Jurkat, Clone E6-1 (cell line): ENCODE results near the gene PCDH19.

Experiments
- DNase-seq: peaks from one replicate; pipeline ENCODE4 v3.0.0-alpha.2; 2011; ENCODE audit warnings: low read depth, low spot score
- H3K4me3 ChIP-seq: 2 replicates; pipeline ENCODE4 v1.5.1; 2011; ENCODE audit warnings: mild to moderate bottlenecking, low read length, control low read depth, moderate library complexity

Gene PCDH19

DNA sequence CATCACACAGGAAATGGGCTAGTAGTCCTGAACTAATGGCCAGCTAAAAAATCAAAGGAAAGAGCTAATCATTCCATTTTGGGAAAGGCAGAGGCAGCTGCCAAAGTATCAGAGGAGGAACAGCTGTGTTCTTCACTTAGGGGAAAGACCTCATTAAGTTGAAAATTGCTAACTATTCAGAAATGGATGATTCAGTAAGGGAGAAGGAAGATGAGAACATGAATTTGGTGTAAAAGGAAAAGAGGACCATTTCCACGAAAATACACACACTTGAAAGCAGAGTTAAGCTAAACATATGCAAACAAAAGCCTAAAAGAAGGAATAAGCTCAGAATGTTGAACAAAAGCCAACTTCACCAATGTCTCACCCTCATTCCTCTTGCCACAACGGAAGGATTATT is 90.4 kb downstream of the PCDH19 start:
- H3K4me3 ChIP-seq, result no peak overlapping the region
- DNase-seq, result no peak

DNA sequence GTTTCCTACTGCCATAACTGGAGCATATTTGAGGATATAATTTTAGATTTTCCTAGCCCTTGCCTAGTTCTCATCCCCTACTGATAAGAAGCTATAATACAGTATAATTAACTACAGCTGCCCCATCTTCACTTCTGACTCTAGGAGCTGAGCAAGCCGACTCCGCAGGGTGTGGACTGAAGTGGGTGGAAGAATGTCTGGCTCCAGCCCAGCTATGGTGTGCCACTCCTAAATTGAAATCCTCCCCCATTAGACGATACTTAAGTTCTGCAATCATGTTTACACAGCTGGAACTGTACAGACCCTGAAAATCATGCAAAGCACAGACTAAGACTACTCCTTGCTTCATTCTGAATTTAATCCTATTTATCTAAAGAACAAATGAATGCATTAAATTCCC is 93.1 kb downstream of the PCDH19 start:
- no peak for DNase-seq
- H3K4me3 ChIP-seq, result no peak overlapping the region

DNA sequence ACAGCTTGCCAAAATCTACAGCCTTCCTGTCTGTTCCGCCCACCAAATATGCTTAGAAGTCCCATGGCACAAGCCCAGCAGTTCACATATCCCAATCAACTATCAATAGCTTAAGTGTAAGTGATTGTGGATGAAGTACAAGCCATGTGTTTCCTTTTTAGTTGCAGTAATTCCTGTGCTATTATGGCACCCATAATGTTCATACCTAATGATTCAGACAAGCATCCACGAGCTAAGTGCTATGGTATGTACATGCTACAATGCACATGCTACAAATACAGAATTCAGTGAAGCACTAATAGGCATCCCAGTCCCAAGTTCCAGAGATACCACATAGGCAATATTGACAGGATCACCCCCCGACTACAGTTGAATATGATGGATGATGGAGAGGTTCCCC is 94.5 kb downstream of the PCDH19 start:
- H3K4me3 ChIP-seq, result no peak overlapping the region
- no peak for DNase-seq

DNA sequence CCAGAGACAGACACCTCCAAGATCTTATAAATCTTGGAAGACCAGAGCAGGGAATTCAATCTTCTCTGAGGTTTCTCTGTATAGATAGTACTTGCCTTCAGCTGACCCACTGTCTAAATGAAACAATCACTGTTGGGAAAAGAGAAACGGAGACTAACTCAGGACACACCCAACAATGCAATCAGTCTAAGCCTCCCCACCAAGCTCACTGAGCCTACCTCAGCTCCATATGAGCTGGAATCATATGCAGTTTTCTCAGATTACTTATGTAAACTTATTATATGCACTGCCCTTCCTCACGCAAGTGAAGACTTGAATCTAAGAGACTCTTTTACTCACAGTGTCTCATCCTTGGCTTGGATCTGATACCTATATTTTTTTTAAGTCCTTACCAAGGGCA is 110.5 kb downstream of the PCDH19 start:
- no peak for DNase-seq
- H3K4me3 ChIP-seq, result no peak overlapping the region

DNA sequence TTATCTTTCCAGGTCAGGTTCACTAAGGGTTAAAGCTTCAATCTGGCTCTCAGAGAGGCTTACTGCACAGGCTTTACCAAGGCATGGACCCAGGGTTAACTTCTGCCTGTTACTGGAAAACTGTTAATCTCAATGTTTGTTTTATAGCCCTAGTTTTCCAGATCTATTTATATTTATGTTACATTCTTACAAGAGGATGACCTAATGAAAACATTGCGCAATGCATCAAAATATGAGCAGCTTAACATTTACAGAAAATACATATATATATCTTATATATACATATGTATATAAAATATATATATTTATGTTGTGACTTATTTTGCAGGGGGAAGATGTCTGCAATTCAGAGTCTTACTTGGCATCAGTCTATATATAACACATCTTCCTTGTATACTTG is 112.3 kb downstream of the PCDH19 start:
- no peak for DNase-seq
- no peak overlapping the region for H3K4me3 ChIP-seq

DNA sequence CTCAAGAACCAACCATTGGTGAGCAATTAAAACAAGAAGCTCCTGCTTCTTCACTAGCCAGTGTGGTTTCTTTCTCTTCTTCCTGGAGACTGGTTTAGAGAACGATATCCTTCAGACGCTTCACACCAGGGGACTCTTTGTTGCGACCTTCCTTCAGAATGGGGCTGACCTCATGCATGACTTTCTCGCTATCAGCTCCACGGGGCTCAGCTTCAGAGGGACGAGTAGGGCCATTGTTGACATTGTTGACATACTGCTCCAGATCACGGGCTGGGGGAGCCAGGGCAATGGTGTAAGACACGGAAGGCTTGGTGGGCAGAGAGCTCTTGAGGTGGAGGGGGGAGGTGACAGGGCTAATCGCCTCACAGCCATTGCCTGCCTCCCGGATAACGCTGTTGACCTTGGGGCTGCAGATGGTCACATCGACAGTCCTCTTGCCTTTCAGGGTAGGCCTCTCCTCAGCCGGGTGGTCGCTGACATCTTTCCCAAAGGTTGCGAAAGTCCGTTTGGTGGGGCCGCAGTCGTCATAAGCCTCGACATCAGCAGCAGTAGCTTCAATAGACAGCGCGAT is 113.8 kb downstream of the PCDH19 start:
- DNase-seq, result no peak
- H3K4me3 ChIP-seq, result no peak overlapping the region

DNA sequence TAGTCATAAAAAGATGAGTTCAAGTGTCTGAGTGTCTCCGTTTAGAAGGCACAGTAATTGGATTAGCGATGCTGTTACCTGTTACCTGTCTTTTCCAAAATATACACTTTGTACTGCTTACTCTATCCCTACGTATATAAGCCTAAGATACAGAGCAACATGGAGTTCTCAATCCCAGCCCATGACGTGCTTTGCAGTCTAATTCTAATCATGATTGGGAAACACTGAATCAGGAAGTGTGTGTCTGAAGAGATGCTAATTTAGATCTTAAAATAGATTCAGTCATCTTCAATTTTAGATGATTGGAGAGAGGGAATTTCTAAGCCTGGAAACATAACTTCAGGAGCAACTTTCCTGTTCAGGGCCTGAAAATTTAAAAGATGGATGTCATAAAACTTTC is 115.1 kb downstream of the PCDH19 start:
- DNase-seq, result no peak
- no peak overlapping the region for H3K4me3 ChIP-seq

DNA sequence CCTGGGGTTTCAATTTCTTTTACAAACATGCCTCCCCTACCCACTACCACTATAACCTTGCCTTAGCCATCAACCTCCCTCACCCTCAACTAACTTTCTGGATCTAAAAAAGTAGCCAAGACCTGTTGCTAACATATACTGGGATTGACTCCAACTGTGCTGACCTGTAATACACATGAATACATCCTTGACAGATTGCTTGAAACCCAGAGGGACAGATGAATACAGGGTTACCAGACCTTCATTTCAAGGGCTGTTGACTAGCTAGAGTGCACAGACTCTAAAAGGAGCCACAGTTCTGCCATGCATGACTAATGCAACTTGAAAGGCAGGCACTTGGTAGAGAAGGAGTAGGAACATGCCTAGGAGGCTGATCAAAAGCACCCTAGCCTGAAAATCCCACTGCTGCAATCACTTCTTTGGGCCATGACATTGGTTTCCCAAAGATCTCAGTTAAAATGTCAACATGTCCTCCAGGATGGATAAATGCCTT is 121.0 kb downstream of the PCDH19 start:
- no peak overlapping the region for H3K4me3 ChIP-seq
- no peak for DNase-seq

DNA sequence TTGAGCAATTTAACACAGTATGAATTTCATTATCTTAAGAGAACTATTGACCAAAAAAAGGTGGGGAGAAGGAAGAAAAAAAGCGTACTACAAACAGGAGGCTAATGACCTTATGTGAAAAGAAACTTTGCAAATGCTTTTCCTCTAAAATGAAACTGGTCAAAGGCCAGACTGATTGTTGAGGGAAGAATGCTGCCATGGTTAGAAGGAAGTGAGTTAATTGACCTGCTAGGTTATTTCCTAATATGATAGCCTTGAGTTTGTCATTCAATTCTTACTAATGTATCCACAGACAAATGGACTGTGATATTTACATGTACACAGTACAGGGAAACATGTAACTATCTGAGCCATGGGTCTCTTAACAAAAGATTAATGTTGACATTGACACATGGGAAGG is 132.8 kb downstream of the PCDH19 start:
- no peak overlapping the region for H3K4me3 ChIP-seq
- DNase-seq, result no peak

DNA sequence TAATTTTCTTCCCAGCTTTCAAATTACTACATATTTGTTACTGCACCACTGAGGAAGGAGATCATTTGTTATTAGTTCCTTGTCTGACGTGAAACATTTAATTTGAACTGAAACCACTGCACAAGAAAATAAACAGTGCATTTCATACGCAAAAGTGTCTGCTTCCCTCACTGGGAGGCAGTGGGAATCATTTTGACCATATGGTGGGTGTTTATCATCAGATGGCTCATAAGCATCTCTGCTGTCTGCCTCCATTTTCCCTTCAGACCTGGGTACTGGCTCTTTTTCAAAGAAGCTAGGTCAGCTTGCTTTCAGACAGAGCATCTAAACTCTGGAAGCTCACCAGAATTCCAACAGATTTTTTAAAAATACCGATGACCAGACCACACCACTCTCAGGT is 135.2 kb downstream of the PCDH19 start:
- no peak overlapping the region for H3K4me3 ChIP-seq
- no peak for DNase-seq

DNA sequence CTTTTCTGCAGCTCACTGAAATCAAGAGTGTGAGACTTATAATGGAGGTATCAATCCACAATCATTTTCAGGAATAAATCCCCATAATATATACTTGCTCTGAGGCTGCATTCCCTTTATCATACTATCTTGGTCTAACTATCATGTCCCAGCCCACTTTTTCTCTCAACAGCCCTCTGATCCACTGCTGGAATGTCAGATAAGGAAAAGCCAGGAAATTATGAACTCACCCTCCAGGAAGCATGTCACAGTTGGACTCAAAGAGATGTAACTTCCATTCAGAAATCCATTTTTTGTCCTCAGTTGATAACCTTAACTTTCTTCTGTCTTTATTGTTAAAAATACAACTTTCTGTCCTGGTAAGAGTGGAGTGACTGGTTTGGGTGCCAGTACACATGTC is 144.9 kb downstream of the PCDH19 start:
- H3K4me3 ChIP-seq, result no peak overlapping the region
- no peak for DNase-seq

DNA sequence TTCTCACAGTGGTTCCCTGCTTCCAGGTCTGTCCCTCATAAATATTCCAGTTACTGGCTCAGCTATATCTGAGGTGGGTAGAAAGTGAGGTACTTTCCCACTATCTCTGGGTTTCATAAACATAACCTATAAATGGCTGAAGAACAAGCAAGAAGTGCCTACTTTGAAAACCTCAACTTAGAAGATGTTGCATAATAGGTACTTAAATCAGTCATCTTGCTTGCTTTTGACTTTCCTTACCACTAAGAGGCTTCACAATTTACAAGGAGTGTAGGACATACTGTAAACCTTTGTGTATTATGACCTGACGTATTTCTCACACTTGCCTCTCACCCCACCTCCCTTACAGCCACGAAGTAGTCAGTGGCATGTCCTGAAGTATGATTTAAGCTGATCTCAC is 145.9 kb downstream of the PCDH19 start:
- no peak for DNase-seq
- H3K4me3 ChIP-seq, result no peak overlapping the region

DNA sequence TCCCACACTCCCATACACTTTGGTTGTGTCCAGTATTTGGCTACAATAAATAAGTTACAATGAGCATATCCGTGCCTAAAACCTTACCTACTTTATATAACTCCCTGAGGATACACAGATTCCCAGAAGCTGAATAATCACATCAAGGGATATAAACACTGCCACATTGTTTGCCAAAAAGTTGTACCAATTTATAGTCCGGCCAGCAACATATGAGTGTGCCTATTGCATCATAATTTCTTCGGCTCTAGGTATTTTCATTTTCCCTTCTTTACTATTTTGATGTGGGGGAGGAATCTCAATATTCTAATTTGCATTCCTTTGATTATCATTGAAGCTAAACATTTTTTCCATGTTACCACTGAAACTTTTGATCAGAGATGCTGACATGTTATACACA is 146.4 kb downstream of the PCDH19 start:
- H3K4me3 ChIP-seq, result no peak overlapping the region
- DNase-seq, result no peak

DNA sequence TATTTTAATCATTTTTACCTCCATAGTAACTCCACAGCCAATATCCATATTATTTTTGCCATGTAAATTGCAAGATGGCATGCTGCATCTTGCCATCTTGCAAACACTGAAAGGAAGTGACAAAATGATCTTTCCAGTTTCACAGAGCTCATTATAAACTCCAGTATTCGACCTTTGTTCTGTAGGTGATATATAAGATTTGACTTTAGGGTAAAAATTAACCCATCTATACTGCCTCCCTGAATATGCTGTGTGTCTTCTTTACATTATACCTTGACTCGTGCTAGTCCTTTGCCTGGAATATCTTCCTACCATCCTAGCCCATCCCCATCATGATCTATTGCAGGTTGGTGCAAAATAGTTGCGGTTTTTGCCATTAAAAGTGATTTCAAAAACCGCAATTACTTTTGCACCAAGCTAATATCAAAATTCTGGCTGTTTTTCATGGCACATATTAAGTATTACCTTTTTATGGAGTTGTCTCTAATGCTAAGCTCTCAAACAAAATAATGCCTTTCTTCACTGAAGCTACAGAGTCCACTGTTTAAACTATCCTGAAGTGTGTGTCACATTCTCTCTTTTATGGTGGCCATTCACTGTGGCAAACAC is 161.1 kb downstream of the PCDH19 start:
- H3K4me3 ChIP-seq, result no peak overlapping the region
- no peak for DNase-seq

DNA sequence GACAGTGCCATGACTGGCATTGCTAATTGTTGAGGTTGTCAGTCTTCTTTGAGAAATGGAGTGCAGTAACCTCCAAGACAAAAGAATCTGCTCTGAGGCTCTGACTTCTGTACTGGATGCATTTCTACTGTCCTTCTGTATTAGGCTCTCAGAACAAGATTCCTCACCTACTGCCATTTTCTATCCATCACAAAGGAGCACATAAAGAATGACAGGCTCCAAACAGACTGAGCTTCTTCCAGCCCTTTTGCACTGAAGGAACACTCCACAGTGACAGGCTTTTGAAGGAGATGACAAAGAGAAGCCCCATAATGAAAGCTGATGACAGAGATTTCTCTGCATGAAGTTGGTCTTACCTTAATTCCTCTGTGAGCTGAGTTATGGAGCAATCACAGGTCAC is 162.2 kb downstream of the PCDH19 start:
- no peak for DNase-seq
- no peak overlapping the region for H3K4me3 ChIP-seq

DNA sequence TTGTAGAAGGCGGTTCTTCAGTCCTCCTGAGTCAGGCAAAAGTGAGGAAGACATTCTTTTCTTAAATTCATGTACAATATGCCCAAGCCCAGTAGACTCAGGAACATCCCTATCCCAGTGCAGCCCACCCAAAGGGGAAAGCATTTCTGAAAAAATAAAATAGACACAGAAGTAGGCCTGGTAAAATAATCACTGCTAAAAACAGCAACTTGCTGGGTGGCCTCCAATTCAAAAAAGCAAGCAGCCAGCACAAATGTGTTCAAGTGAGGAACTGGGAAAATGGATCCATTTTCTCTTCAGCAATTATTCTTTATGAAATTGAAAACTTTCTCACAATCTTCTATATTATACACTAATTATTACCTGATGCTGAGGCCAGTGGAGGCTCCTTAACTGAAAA is 165.4 kb downstream of the PCDH19 start:
- DNase-seq, result no peak
- H3K4me3 ChIP-seq, result no peak overlapping the region
